Breast epithelium (tissue), 3 donors: ENCODE data around the gene ZNF442.

Source experiments
- POLR2A ChIP-seq: fragments of 450-650 bp; IDR thresholded peaks from one replicate; pipeline ENCODE4 v1.6.1; 2016; ENCODE audit warnings: antibody characterized with exemption, mild to moderate bottlenecking, moderate library complexity
- TF ChIP-seq, protein P1 (sequence below), 3 donors: fragments of 450-650 bp; IDR thresholded peaks; one replicate each; pipeline ENCODE4 v1.5.1; 2016 to 2017; ENCODE audit warnings: antibody characterized with exemption in 3 of 3, mild to moderate bottlenecking in 3 of 3, moderate library complexity in 3 of 3

DNA sequence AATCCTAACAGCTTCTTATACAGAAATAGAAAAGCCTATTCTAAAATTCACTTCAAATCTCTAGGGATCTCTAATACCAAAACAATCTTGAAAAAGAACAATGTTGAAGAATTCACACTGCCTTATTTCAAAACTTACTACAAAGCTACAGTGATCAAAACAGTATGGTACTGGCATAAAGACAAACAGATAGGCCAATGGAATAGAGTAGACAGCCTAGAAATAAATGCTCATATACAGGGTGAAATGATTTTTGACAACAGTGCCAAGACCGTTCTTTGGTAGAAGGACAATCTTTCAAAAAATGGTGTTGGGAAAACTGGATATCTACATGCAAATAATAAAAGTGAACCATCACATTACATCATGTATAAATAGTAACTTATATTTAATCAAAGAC lies 20.3 kb downstream of the ZNF442 start:
- TF ChIP-seq, protein P1, sequence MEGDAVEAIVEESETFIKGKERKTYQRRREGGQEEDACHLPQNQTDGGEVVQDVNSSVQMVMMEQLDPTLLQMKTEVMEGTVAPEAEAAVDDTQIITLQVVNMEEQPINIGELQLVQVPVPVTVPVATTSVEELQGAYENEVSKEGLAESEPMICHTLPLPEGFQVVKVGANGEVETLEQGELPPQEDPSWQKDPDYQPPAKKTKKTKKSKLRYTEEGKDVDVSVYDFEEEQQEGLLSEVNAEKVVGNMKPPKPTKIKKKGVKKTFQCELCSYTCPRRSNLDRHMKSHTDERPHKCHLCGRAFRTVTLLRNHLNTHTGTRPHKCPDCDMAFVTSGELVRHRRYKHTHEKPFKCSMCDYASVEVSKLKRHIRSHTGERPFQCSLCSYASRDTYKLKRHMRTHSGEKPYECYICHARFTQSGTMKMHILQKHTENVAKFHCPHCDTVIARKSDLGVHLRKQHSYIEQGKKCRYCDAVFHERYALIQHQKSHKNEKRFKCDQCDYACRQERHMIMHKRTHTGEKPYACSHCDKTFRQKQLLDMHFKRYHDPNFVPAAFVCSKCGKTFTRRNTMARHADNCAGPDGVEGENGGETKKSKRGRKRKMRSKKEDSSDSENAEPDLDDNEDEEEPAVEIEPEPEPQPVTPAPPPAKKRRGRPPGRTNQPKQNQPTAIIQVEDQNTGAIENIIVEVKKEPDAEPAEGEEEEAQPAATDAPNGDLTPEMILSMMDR (IDR thresholded peaks at IDR 0.05), result no peak
- TF ChIP-seq POLR2A, result no peak
